AG10803 (cell line): ENCODE data around the gene LRRC14B.
"Not testable (repeated sequence)": the region's sequence is repeated elsewhere in the genome, so short reads cannot be mapped to it uniquely, and the experiment has no call there.

Source experiments
- DNase-seq: peaks from one replicate; pipeline ENCODE4 v3.0.0; 2010; ENCODE audit warnings: low read depth
- H3K4me3 ChIP-seq: 2 replicates; pipeline ENCODE4 v1.5.1; 2011; ENCODE audit warnings: mild to moderate bottlenecking, low read length, control low read depth
- CTCF ChIP-seq: conservative IDR thresholded peaks from 2 replicates; pipeline ENCODE4 v1.5.1; 2011; ENCODE audit warnings: mild to moderate bottlenecking, low read length, control low read depth, inconsistent platforms

The LRRC14B gene

GRCh38 chr5:192970-193831 lies 1.9 kb downstream of the LRRC14B start:
- no peak for TF ChIP-seq CTCF

GRCh38 chr5:194102-194501 lies 2.8 kb downstream of the LRRC14B start:
- TF ChIP-seq CTCF, result no peak
- no peak overlapping the region for H3K4me3 ChIP-seq

More at GRCh38 chr5:192970-193831, 1.9 kb downstream of the LRRC14B start:
- H3K4me3 ChIP-seq, result no peak overlapping the region
- DNase-seq, result no peak

GRCh38 chr5:194603-195209 lies 3.4 kb downstream of the LRRC14B start:
- H3K4me3 ChIP-seq, result no peak overlapping the region
- no peak for DNase-seq
- TF ChIP-seq CTCF, result no peak

More at GRCh38 chr5:194102-194501, 2.8 kb downstream of the LRRC14B start:
- DNase-seq, result no peak

- DNase-seq, result no peak
- TF ChIP-seq CTCF, result no peak
- H3K4me3 ChIP-seq, result no peak overlapping the region
Observed at GRCh38 chr5:195401-196160, 4.3 kb downstream of the LRRC14B start.

GRCh38 chr5:196350-196749 lies 5.1 kb downstream of the LRRC14B start:
- no peak for TF ChIP-seq CTCF
- DNase-seq, result no peak
- no peak overlapping the region for H3K4me3 ChIP-seq

- H3K4me3 ChIP-seq, DNase-seq: not testable (repeated sequence)
Observed at GRCh38 chr5:197031-197430, 5.7 kb downstream of the LRRC14B start.

- no peak overlapping the region for H3K4me3 ChIP-seq
- no peak for DNase-seq
- TF ChIP-seq CTCF, result no peak
Observed at GRCh38 chr5:197892-198489, 6.7 kb downstream of the LRRC14B start.
